Activated CD4-positive, CD25-positive, alpha-beta regulatory T cell treated with anti-CD3 and anti-CD28 coated beads, Interleukin-2, amount 50 U/mL, for 24 hours (primary cell): Measurements from ENCODE around the gene ZBTB20.

ENCODE experiments used
- ATAC-seq, 2 donors: fragments of 150-1000 bp; cut with Tn5 transposase; one replicate each; pipeline ENCODE4 v1.10.0; 2021; ENCODE audit warnings: mild to moderate bottlenecking in 1 of 2, moderate library complexity in 1 of 2

The ZBTB20 gene

GRCh38 chr3:114867359-114867758, 279.7 kb downstream of the ZBTB20 start:
- no peak for ATAC-seq

- ATAC-seq = no peak
Observed at GRCh38 chr3:114866430-114866829, 280.7 kb downstream of the ZBTB20 start.

- ATAC-seq = no peak
Observed at GRCh38 chr3:114864970-114865369, 282.1 kb downstream of the ZBTB20 start.

DNA sequence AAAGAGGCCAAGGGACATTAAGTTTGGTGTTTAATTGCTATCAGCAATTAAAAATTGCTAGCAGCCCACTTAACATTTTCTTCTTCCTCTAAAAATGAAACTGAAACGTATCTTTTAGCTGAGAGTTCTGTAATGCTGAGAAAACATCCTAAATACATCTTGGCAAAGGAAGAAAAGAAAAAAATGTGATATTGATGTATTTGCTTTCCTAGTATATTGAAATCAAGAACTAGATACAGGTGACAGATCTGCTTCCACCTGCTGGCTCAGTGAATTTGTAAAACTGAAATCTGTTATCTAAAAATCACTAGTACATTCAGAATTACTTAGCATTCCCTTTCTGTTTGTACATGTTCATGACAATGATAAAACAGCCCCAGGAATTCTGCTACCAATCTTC, 283.2 kb downstream of the ZBTB20 start:
- no peak for ATAC-seq

GRCh38 chr3:114861666-114862065, 285.4 kb downstream of the ZBTB20 start:
- no peak for ATAC-seq

DNA sequence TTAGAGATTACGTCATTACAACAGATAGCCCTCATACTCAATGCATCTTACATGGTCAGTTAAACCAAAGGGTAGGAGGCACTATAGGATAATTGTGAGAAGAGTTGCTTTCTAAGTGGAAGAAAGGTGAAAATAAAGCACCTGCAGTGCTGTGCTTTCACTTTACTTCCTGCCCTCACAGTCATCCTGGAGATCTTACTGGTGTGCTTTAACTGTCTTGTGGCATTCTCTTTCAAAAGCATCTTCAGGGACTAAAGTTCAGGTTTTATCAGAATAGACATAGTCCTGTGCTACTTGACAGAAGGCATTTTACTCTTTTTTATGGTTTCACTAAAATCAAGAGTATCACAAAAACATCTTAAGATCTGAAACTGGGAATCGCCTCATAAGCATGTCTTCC, 286.6 kb downstream of the ZBTB20 start:
- ATAC-seq = no peak

DNA sequence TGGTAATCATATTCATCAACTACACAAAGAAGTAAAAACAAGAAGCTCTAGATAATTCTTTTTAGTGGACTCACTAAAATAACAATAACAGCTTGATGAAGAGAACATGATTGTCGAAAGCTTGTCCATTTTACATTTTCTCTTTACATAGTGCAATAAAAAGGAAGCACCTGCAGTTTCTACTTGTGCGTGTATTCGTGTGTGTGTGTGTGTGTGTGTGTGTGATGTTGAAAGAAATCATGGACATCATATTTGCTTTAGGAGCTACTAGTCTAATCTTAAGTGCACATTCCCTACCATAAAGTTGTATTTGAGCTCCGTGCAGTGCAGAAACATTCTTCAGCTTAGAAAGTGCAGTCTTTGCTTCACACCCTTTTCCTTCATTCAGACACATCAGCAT, 288.8 kb downstream of the ZBTB20 start:
- ATAC-seq = no peak

DNA sequence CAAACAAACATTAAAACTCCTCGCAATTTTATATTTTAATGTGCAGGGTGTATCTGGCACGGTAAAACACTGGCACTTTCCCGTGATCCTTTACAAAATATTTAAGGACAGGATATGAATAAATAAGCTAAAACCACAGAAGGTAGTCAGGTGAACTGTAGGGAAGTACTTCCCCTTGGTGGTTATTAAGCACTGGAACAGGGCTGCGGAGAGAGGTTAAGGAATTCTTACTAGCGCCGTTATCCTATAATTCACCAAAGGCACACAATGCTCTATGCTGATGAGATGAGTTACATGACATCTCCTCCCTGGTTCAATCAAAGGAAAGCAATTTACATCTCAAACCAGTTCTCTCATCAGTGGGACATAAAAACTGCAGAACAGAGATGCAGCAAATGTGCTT, 289.8 kb downstream of the ZBTB20 start:
- ATAC-seq = no peak

- no peak for ATAC-seq
Observed at GRCh38 chr3:114856835-114857234, 290.3 kb downstream of the ZBTB20 start.

GRCh38 chr3:114855839-114856238, 291.2 kb downstream of the ZBTB20 start:
- ATAC-seq = no peak

DNA sequence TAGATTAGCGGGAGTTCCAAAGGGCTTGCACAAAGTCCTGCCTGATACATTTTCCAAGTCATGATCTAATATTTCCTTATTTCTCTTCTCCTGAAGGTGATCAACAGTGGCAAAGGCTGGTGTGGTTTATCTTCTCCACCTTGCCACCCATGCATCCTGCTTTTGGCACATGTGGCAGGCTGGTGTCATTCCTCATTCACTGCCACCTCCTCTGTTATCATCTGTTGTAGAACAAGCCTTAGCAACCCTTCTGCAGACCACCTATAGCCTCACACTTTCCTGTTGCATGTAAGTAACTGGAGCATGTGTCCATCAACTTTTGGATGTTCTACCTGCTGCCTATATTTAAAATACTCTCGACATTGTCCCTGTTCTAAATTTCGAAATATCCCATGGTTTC, 294.1 kb downstream of the ZBTB20 start:
- ATAC-seq = no peak

DNA sequence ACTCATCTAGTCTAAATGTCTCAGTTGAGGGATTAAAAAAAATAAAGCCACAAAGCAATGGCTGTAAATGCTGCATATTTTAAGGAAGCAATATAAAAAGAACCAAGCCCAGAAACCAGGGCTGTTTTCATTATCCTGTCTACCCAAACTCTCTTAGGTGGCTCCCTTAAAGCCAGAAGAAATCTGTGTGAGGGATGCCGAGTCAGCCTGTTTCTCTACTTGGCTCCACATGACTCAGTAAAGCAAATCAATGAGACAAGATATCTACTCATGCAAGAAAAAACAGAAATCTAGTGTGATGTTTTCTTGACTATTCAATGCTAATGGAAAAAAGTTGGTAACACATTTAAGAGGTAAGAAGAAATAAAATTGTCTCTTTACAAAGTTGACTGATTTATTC, 296.2 kb downstream of the ZBTB20 start:
- no peak for ATAC-seq

GRCh38 chr3:114848643-114849350, 298.3 kb downstream of the ZBTB20 start:
- no peak for ATAC-seq

- ATAC-seq = no peak
Observed at GRCh38 chr3:114848082-114848481, 299.0 kb downstream of the ZBTB20 start.

- no peak for ATAC-seq
Observed at GRCh38 chr3:114847564-114847963, 299.5 kb downstream of the ZBTB20 start.

- no peak for ATAC-seq
Observed at GRCh38 chr3:114846779-114847178, 300.3 kb downstream of the ZBTB20 start.

- ATAC-seq = no peak
Observed at GRCh38 chr3:114846252-114846651, 300.8 kb downstream of the ZBTB20 start.

DNA sequence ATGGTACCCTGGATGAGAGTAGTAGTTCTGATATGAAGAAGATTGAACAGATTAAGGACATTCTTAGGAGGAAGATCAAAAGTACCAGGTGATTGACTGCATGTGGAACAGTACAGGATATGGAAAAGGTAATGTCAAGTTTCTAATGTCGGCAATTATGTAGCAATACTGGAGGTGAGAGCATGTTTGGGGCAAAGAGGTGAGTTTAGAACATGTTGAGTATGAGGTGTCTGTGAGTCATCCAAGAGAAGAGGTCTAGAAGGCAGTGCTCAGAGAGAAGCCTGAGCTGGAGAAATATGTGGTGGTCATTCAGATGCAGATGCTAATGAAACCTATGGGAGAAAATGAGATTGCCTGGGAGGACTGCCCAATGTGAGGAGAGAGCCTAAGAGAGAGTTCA, 305.6 kb downstream of the ZBTB20 start:
- peak in 1 of 2 donors; percentile 30 for ATAC-seq

DNA sequence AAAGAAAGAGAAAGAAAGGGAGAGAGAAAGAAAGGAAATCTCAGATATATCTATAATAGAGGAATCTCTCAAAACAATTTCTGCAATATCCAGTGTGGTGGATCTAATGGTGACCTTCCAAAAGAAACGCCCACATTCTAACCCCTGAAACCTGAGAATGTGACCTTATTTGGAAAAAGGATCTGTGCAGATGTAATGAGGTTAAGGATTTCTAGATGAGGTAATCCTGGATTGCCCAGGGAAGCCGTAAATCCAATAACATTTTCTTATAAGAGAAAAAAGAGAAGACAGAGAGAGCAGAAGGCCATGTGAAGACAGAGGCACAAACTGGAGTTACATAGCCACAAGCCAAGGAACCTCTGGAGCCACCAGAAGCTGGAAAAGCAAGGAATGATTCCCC, 307.6 kb downstream of the ZBTB20 start:
- ATAC-seq = no peak

DNA sequence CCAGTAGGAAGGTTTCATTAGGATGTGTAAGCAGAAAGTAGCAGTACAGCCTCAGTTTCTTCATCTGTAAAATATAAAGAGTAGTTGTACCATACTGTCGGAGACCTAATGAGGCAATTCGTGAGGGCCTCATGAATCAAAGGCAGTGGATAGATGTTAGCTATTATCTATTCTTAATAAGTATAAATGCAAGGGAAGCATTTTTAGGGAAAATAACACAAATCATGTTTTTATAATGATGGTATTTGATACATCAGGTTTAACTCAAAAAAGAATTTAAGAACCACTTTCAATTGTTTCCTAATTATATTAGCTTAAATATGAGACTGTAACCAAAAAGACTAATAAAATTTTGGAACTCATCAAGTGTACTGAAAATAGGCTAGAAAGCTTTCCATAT, 309.1 kb downstream of the ZBTB20 start:
- no peak for ATAC-seq

- no peak for ATAC-seq
Observed at GRCh38 chr3:114834175-114834940, 312.7 kb downstream of the ZBTB20 start.

DNA sequence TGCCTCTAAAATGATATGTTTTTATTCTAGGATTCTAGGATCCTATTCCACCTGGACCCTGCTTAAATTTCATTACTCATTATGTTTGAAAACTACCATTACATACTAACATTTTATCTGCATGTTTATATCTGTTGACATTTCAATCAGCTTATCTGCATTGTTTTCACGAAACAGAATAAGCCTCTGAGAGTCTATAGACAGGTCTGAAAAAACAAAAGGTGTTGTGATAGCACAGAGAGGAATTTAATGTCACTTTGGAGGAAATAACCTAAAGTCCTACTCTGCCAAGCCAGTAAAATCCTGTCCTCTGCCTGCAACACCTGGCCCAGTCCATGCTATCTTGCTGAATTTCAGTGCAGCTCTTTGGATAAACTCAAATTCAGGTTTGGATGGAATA, 315.2 kb downstream of the ZBTB20 start:
- no peak for ATAC-seq

DNA sequence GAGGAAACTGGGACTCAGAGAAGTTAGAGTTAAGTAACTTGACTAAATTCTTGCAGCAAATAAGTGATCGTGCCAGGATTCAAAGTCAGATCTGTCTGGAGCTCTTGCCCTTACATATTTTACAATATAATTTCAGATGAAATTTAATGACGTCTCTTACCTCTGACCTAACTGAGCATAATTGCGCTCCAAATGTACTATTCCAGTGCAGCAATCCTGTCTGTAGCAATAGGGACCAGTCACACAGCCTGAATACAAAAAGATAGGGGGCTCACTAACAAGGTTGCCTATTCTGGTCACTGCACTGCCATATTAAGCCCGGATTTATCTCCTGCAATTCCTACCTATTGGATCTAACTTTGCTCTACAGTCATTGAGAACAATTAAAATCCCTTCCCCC, 316.4 kb downstream of the ZBTB20 start:
- no peak for ATAC-seq

DNA sequence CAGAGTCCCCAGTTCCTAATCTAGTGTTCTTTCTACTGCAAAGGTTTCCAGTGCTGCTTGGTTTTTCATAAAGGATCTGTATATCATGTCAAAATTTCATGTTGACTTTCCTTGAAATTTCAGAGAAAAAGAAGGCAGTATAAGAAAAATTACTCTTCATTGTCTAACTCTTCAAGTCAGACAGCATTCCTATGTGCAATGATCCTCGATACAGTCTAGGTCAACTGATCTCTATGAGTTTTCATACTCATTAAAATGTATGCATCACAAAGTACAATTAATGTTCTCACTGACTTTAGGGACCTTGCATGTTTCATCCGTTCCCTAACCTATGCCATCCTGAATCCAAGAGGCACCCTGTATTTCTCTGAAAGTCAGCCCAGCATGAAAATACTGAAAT, 317.3 kb downstream of the ZBTB20 start:
- no peak for ATAC-seq

DNA sequence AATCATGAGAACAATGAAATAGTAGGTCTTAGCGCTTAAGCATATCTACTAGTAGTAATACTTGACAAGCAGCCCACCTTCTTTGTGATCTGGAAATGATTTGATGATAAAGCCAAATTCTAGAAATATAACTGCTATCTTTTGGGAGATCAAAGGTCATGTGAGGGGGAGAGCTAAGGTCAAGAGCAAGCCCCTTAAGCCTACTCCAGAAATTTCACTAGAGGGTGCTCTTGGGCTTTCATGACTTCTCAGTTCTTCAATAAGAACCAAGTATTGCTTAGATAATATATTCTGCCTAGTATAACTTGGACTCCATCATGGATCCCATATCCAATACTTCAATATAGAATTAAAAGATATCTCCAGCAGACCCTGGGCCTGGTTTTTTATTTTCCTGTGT, 319.6 kb downstream of the ZBTB20 start:
- peak in 1 of 2 donors; percentile 49 for ATAC-seq
